NCI-H1417 (cell line): ENCODE data around the gene IFI44L.

Experiments
- DNase-seq, 3 experiments: peaks; one replicate each; lab custom pipeline; 2025; lab: John Stamatoyannopoulos, UW

Gene IFI44L

GRCh38 chr1:78688697-78689096 is 68.4 kb downstream of the IFI44L start:
- DNase-seq: peak in 1 of 3 experiments; percentile 23

- no peak for DNase-seq
Measured at GRCh38 chr1:78690516-78690915, 70.3 kb downstream of the IFI44L start.

GRCh38 chr1:78691995-78692747 is 71.9 kb downstream of the IFI44L start:
- peak in 2 of 3 experiments; percentile 36 to 71 for DNase-seq
